ENCODE results near the gene MEG3. TPM values are rescaled to one million over a fixed set of nuclear protein-coding genes. Genes with fewer than 3 reads are reported as not detected.

MEG3 gene
- total and polyA plus RNA-seq, 7 donors = 3.5 to 168 (median 28.0) TPM

DNA sequence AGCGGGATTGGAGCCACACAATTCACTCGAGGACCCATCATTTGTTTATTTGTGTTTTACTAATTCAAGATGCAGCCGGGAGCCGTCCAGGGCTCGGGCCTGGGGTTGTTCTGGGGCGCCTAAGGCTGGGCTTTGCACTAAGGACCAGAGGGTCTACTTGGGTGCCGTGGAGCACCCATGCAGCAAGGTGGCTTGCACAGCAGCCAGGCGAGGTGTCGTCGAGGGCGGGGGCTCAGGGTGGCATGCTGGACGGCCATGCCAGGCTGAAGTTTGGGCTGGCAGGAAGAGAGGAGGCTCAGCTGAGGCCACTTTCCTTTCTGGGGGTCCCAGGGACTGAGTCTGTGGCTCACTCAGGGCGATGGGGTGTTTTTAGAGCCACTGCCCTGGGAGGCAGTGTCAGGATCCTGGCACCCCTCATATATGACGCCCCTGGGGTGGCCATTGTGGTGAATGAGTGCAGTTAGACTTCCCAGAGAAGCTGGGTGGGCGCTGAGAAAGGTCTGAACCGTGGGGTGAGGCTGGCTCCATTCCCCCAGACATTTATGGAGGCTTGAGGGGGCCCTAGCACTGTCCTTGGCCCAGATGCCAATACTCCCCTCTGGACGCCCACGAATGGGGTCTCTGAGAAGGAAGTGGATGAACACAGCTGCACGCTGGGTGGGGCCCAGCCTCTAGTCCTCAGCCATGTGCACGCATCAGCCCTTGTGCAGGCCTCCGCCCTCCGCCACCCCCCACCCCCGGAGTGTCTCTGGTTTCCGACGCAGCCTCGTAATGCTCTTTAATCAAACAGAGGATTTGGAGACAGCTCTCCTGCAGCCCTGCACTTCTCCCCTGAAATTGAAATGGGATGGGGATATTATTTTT lies 11.3 kb downstream of the MEG3 start:
- intact Hi-C loops (cut with DNase I) = no loop called here
- DNase-seq = no peak
- no peaks in the 10 kb centered on the region for H3K9me3 ChIP-seq
- H3K4me1 ChIP-seq = no peaks in the 10 kb centered on the region
- no peak overlapping the region for H3K27ac ChIP-seq
- peaks cover 0 to 3% (median 0%) of the 10 kb centered on the region in 3 donors for H3K27me3 ChIP-seq
- no peaks in the 10 kb centered on the region for H3K36me3 ChIP-seq
- WGBS, 2 donors = 75 to 84% methylated on average over 26 of the region's 26 CpGs
- H3K4me3 ChIP-seq = no peak overlapping the region
- TF ChIP-seq POLR2A (IDR thresholded peaks at IDR 0.05) (no peak), POLR2AphosphoS5 (IDR thresholded peaks at IDR 0.05) (no peak), EP300 (IDR thresholded peaks at IDR 0.05) (no peak)
- TF ChIP-seq, protein P1, sequence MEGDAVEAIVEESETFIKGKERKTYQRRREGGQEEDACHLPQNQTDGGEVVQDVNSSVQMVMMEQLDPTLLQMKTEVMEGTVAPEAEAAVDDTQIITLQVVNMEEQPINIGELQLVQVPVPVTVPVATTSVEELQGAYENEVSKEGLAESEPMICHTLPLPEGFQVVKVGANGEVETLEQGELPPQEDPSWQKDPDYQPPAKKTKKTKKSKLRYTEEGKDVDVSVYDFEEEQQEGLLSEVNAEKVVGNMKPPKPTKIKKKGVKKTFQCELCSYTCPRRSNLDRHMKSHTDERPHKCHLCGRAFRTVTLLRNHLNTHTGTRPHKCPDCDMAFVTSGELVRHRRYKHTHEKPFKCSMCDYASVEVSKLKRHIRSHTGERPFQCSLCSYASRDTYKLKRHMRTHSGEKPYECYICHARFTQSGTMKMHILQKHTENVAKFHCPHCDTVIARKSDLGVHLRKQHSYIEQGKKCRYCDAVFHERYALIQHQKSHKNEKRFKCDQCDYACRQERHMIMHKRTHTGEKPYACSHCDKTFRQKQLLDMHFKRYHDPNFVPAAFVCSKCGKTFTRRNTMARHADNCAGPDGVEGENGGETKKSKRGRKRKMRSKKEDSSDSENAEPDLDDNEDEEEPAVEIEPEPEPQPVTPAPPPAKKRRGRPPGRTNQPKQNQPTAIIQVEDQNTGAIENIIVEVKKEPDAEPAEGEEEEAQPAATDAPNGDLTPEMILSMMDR (IDR thresholded peaks at IDR 0.05) = no peak

GRCh38 chr14:100837805-100838350 lies 12.0 kb downstream of the MEG3 start:
- intact Hi-C loops (cut with DNase I) = no loop called here
- TF ChIP-seq EP300 (IDR thresholded peaks at IDR 0.05) = no peak
- Histone ChIP-seq H3K36me3 (no peaks in the 10 kb centered on the region), H3K4me1 (peaks cover 0 to 1% (median 0%) of the 10 kb centered on the region in 4 donors), H3K27ac (no peak overlapping the region), H3K27me3 (peaks cover 0 to 3% (median 0%) of the 10 kb centered on the region in 3 donors), H3K9me3 (no peaks in the 10 kb centered on the region), H3K4me3 (no peak overlapping the region)
- DNase-seq = no peak
- 79 to 87% methylated on average over 8 of the region's 8 CpGs for WGBS, 2 donors

- 78 to 85% methylated on average over 14 of the region's 14 CpGs for WGBS, 2 donors
- H3K4me1 ChIP-seq = peaks cover 0 to 6% (median 0%) of the 10 kb centered on the region in 4 donors
- peaks cover 0 to 3% (median 0%) of the 10 kb centered on the region in 3 donors for H3K27me3 ChIP-seq
- no peak overlapping the region for H3K27ac ChIP-seq
- H3K9me3 ChIP-seq = no peaks in the 10 kb centered on the region
- no peak for DNase-seq
- H3K36me3 ChIP-seq = no peaks in the 10 kb centered on the region
- no peak overlapping the region for H3K4me3 ChIP-seq
- intact Hi-C loops (cut with DNase I) = no loop called here
- TF ChIP-seq EP300 (IDR thresholded peaks at IDR 0.05) = no peak
- no peak for TF ChIP-seq POLR2AphosphoS5 (IDR thresholded peaks at IDR 0.05)
Measured at GRCh38 chr14:100838493-100839314, 12.8 kb downstream of the MEG3 start.

GRCh38 chr14:100839315-100839585 lies 13.3 kb downstream of the MEG3 start:
- Histone ChIP-seq H3K27me3 (peaks cover 0 to 4% (median 3%) of the 10 kb centered on the region in 3 donors), H3K36me3 (no peaks in the 10 kb centered on the region), H3K27ac (no peak overlapping the region), H3K9me3 (no peaks in the 10 kb centered on the region), H3K4me3 (no peak overlapping the region), H3K4me1 (peaks cover 0 to 6% (median 0%) of the 10 kb centered on the region in 4 donors)
- TF ChIP-seq, protein P1 (IDR thresholded peaks at IDR 0.05) = no peak
- TF ChIP-seq POLR2AphosphoS5 (IDR thresholded peaks at IDR 0.05) = no peak
- intact Hi-C loops (cut with DNase I) = no loop called here
- DNase-seq = no peak
- 55 to 76% methylated on average over 4 of the region's 4 CpGs for WGBS, 2 donors

- Histone ChIP-seq H3K9me3 (no peaks in the 10 kb centered on the region), H3K27ac (no peak overlapping the region), H3K36me3 (no peaks in the 10 kb centered on the region), H3K4me3 (no peak overlapping the region), H3K27me3 (peaks cover 0 to 5% (median 3%) of the 10 kb centered on the region in 3 donors), H3K4me1 (peaks cover 0 to 6% (median 0%) of the 10 kb centered on the region in 4 donors)
- TF ChIP-seq EP300 (IDR thresholded peaks at IDR 0.05) = no peak
- no peak for TF ChIP-seq POLR2AphosphoS5 (IDR thresholded peaks at IDR 0.05)
- no peak for TF ChIP-seq POLR2A (IDR thresholded peaks at IDR 0.05)
- TF ChIP-seq, protein P1 (IDR thresholded peaks at IDR 0.05) = no peak
- WGBS, 2 donors = 78 to 83% methylated on average over 14 of the region's 14 CpGs
- no peak for DNase-seq
- intact Hi-C loops (cut with DNase I) = no loop called here
Measured at GRCh38 chr14:100839681-100840111, 13.8 kb downstream of the MEG3 start.
